WTC11 (cell line): ENCODE results near the gene ROCK1. TPM values are rescaled to one million over a fixed set of nuclear protein-coding genes. Genes with fewer than 3 reads are reported as not detected.

ENCODE experiments used
- ATAC-seq: fragments of 200-7000 bp; cut with Tn5 transposase; 2 replicates; pipeline ENCODE4 v1.10.0; 2021; ENCODE audit warnings: mild to moderate bottlenecking, moderate library complexity
- CTCF ChIA-PET: fragments of 300-600 bp; sonication (Branson Sonifier 250); formaldehyde crosslinking; loops from one replicate; lab custom pipeline; 2021; ENCODE audit warnings: antibody characterized with exemption; lab: Charles Lee
- POLR2A ChIA-PET: fragments of 350-600 bp; sonication (Branson Sonifier 250); formaldehyde crosslinking; loops from one replicate; lab custom pipeline; 2021; ENCODE audit warnings: antibody characterized with exemption; lab: Charles Lee
- DNase-seq: peaks from one replicate; pipeline ENCODE4 v3.0.0; 2021; ENCODE audit warnings: low spot score
- H3K27ac Mint-ChIP-seq: 2 replicates; pipeline ENCODE4 v1.8.0; 2021; ENCODE audit warnings: mixed read lengths
- H3K27me3 Mint-ChIP-seq: 2 replicates; pipeline ENCODE4 v1.8.0; 2021; ENCODE audit warnings: low read depth, mild to moderate bottlenecking, moderate library complexity, mixed read lengths
- H3K36me3 Mint-ChIP-seq: 2 replicates; pipeline ENCODE4 v1.8.0; 2021; ENCODE audit warnings: mixed read lengths
- H3K4me1 Mint-ChIP-seq: 2 replicates; pipeline ENCODE4 v1.8.0; 2022; ENCODE audit warnings: mixed read lengths
- H3K4me3 Mint-ChIP-seq: 2 replicates; pipeline ENCODE4 v1.8.0; 2021; ENCODE audit warnings: mild to moderate bottlenecking, moderate library complexity, mixed read lengths
- H3K9me3 Mint-ChIP-seq: 2 replicates; pipeline ENCODE4 v1.8.0; 2021; ENCODE audit warnings: mixed read lengths
- ESRRA ChIP-seq: sonication (generic); formaldehyde crosslinking; IDR thresholded peaks from 2 replicates; pipeline ENCODE4 v1.8.1; 2022; ENCODE audit warnings: mild to moderate bottlenecking, missing genetic modification reagents, borderline replicate concordance
- ETV6 ChIP-seq: sonication (generic); formaldehyde crosslinking; IDR thresholded peaks from 2 replicates; pipeline ENCODE4 v1.8.1; 2022; ENCODE audit warnings: mild to moderate bottlenecking, missing genetic modification reagents
- GRHL2 ChIP-seq: fragments of 250-450 bp; sonication (Bioruptor Pico); IDR thresholded peaks from 2 replicates; pipeline ENCODE4 v1.8.0; 2022; ENCODE audit warnings: mild to moderate bottlenecking, moderate library complexity; ENCODE audit not compliant: insufficient replicate concordance, severe bottlenecking
- GTF2I ChIP-seq: fragments of 250-450 bp; sonication (Bioruptor Pico); conservative IDR thresholded peaks from 2 replicates; pipeline ENCODE4 v1.4.0; 2021; ENCODE audit warnings: mild to moderate bottlenecking
- JUN ChIP-seq: sonication (generic); formaldehyde crosslinking; IDR thresholded peaks from 2 replicates; pipeline ENCODE4 v1.8.0; 2023; ENCODE audit warnings: mild to moderate bottlenecking, missing genetic modification reagents
- KAT7 ChIP-seq: sonication (generic); formaldehyde crosslinking; IDR thresholded peaks from 2 replicates; pipeline ENCODE4 v1.8.1; 2023; ENCODE audit warnings: missing genetic modification reagents, mild to moderate bottlenecking, borderline replicate concordance
- NR1H2 ChIP-seq: sonication (generic); formaldehyde crosslinking; IDR thresholded peaks from 2 replicates; pipeline ENCODE4 v1.9.0; 2021; ENCODE audit warnings: mild to moderate bottlenecking, moderate library complexity, missing genetic modification reagents
- NR3C1 ChIP-seq: sonication (generic); formaldehyde crosslinking; conservative IDR thresholded peaks from 2 replicates; pipeline ENCODE4 v1.8.1; 2023; ENCODE audit warnings: low read depth, mild to moderate bottlenecking, missing genetic modification reagents
- OVOL2 ChIP-seq: fragments of 250-450 bp; sonication (Bioruptor Pico); IDR thresholded peaks from 2 replicates; pipeline ENCODE4 v1.9.0; 2021; ENCODE audit warnings: mild to moderate bottlenecking, borderline replicate concordance
- RELA ChIP-seq: sonication (generic); formaldehyde crosslinking; IDR thresholded peaks from 2 replicates; pipeline ENCODE4 v1.8.1; 2022; ENCODE audit warnings: missing genetic modification reagents, mild to moderate bottlenecking, borderline replicate concordance
- SMAD3 ChIP-seq: sonication (generic); formaldehyde crosslinking; IDR thresholded peaks from 2 replicates; pipeline ENCODE4 v1.8.0; 2022; ENCODE audit warnings: missing genetic modification reagents, mild to moderate bottlenecking, borderline replicate concordance
- SP1 ChIP-seq: sonication (generic); formaldehyde crosslinking; conservative IDR thresholded peaks from 2 replicates; pipeline ENCODE4 v1.8.1; 2022; ENCODE audit warnings: missing genetic modification reagents
- ZNF121 ChIP-seq: sonication (generic); formaldehyde crosslinking; IDR thresholded peaks from 2 replicates; pipeline ENCODE4 v1.8.0; 2023; ENCODE audit warnings: missing genetic modification reagents
- ZNF263 ChIP-seq: sonication (generic); formaldehyde crosslinking; IDR thresholded peaks from 2 replicates; pipeline ENCODE4 v1.8.1; 2022; ENCODE audit warnings: low read depth, mild to moderate bottlenecking, moderate library complexity, missing genetic modification reagents
- ZNF423 ChIP-seq: fragments of 250-450 bp; sonication (Bioruptor Pico); IDR thresholded peaks from 2 replicates; pipeline ENCODE4 v2.1.2; 2022; ENCODE audit warnings: mild to moderate bottlenecking, moderate library complexity
- ZNF671 ChIP-seq: fragments of 250-450 bp; sonication (Bioruptor Pico); IDR thresholded peaks from 2 replicates; pipeline ENCODE4 v1.8.0; 2021; ENCODE audit warnings: mild to moderate bottlenecking
- total RNA-seq: library from RNA; stranded (reverse); gene quantifications from 3 replicates; pipeline ENCODE4 v1.2.3, GENCODE V29; 2021
- TF ChIP-seq, protein P1 (sequence below): sonication (generic); formaldehyde crosslinking; IDR thresholded peaks from 2 replicates; pipeline ENCODE4 v1.8.1; 2022; ENCODE audit warnings: missing genetic modification reagents, borderline replicate concordance
- TF ChIP-seq, protein P2 (sequence below): sonication (generic); formaldehyde crosslinking; IDR thresholded peaks from 2 replicates; pipeline ENCODE4 v1.8.1; 2023; ENCODE audit warnings: mild to moderate bottlenecking, missing genetic modification reagents
- TF ChIP-seq, protein P3 (sequence below): sonication (generic); formaldehyde crosslinking; IDR thresholded peaks from 2 replicates; pipeline ENCODE4 v1.8.0; 2022; ENCODE audit warnings: mild to moderate bottlenecking, missing genetic modification reagents
- TF ChIP-seq, protein P4 (sequence below): sonication (generic); formaldehyde crosslinking; IDR thresholded peaks from 2 replicates; pipeline ENCODE4 v1.8.1; 2022; ENCODE audit warnings: mild to moderate bottlenecking, missing genetic modification reagents, moderate library complexity, borderline replicate concordance
- TF ChIP-seq, protein P5 (sequence below): sonication (generic); formaldehyde crosslinking; IDR thresholded peaks from 2 replicates; pipeline ENCODE4 v1.8.0; 2022; ENCODE audit warnings: mild to moderate bottlenecking, missing genetic modification reagents
- TF ChIP-seq, protein P6 (sequence below): sonication (generic); formaldehyde crosslinking; IDR thresholded peaks from 2 replicates; pipeline ENCODE4 v1.8.1; 2023; ENCODE audit warnings: mild to moderate bottlenecking, missing genetic modification reagents, moderate library complexity

ROCK1 gene
- total RNA-seq, 1 experiment from 2014 or later, result 42.2 TPM

DNA sequence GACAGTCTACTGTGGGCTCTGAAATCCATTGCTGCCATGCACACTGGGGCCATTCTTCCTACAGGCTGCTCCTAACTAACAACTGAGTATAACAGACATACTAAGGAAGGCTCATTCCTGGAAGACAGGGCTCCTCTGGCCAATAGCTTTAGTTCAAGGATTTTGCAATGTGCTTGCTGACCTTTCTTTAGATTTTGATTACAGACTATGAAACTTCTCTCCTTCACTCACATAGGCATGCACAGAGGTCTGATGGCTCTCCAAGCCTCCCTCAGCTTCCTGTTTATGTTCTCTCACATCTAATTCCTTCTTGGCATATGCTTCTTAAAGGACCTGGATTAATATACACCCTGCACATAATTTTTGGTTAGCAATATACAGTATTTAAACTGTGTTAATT is 34.4 kb upstream of the ROCK1 start:
- TF ChIP-seq ZNF423 (CRISPR knock-in tag), result no peak
- no peak for TF ChIP-seq SP1 (CRISPR knock-in tag)
- no peak for TF ChIP-seq ZNF263 (CRISPR knock-in tag)
- no peak for TF ChIP-seq ETV6 (CRISPR knock-in tag)
- TF ChIP-seq, protein P1, sequence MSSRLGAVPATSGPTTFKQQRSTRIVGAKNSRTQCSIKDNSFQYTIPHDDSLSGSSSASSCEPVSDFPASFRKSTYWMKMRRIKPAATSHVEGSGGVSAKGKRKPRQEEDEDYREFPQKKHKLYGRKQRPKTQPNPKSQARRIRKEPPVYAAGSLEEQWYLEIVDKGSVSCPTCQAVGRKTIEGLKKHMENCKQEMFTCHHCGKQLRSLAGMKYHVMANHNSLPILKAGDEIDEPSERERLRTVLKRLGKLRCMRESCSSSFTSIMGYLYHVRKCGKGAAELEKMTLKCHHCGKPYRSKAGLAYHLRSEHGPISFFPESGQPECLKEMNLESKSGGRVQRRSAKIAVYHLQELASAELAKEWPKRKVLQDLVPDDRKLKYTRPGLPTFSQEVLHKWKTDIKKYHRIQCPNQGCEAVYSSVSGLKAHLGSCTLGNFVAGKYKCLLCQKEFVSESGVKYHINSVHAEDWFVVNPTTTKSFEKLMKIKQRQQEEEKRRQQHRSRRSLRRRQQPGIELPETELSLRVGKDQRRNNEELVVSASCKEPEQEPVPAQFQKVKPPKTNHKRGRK (CRISPR knock-in tag), result no peak
- TF ChIP-seq OVOL2 (CRISPR knock-in tag), result no peak
- TF ChIP-seq GTF2I (CRISPR knock-in tag), result no peak
- TF ChIP-seq SMAD3, result no peak
- TF ChIP-seq, protein P2, sequence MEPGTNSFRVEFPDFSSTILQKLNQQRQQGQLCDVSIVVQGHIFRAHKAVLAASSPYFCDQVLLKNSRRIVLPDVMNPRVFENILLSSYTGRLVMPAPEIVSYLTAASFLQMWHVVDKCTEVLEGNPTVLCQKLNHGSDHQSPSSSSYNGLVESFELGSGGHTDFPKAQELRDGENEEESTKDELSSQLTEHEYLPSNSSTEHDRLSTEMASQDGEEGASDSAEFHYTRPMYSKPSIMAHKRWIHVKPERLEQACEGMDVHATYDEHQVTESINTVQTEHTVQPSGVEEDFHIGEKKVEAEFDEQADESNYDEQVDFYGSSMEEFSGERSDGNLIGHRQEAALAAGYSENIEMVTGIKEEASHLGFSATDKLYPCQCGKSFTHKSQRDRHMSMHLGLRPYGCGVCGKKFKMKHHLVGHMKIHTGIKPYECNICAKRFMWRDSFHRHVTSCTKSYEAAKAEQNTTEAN, result no peak
- no peak for TF ChIP-seq ZNF121 (CRISPR knock-in tag)
- TF ChIP-seq, protein P3, sequence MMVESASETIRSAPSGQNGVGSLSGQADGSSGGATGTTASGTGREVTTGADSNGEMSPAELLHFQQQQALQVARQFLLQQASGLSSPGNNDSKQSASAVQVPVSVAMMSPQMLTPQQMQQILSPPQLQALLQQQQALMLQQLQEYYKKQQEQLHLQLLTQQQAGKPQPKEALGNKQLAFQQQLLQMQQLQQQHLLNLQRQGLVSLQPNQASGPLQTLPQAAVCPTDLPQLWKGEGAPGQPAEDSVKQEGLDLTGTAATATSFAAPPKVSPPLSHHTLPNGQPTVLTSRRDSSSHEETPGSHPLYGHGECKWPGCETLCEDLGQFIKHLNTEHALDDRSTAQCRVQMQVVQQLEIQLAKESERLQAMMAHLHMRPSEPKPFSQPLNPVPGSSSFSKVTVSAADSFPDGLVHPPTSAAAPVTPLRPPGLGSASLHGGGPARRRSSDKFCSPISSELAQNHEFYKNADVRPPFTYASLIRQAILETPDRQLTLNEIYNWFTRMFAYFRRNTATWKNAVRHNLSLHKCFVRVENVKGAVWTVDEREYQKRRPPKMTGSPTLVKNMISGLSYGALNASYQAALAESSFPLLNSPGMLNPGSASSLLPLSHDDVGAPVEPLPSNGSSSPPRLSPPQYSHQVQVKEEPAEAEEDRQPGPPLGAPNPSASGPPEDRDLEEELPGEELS (CRISPR knock-in tag), result no peak
- no peak for TF ChIP-seq ESRRA (CRISPR knock-in tag)
- TF ChIP-seq GRHL2 (CRISPR knock-in tag), result no peak
- TF ChIP-seq, protein P4, sequence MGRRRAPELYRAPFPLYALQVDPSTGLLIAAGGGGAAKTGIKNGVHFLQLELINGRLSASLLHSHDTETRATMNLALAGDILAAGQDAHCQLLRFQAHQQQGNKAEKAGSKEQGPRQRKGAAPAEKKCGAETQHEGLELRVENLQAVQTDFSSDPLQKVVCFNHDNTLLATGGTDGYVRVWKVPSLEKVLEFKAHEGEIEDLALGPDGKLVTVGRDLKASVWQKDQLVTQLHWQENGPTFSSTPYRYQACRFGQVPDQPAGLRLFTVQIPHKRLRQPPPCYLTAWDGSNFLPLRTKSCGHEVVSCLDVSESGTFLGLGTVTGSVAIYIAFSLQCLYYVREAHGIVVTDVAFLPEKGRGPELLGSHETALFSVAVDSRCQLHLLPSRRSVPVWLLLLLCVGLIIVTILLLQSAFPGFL (CRISPR knock-in tag), result no peak
- no peak for TF ChIP-seq NR3C1 (CRISPR knock-in tag)
- TF ChIP-seq JUN, result no peak
- TF ChIP-seq, protein P5, sequence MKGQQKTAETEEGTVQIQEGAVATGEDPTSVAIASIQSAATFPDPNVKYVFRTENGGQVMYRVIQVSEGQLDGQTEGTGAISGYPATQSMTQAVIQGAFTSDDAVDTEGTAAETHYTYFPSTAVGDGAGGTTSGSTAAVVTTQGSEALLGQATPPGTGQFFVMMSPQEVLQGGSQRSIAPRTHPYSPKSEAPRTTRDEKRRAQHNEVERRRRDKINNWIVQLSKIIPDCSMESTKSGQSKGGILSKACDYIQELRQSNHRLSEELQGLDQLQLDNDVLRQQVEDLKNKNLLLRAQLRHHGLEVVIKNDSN (CRISPR knock-in tag), result no peak
- TF ChIP-seq, protein P6, sequence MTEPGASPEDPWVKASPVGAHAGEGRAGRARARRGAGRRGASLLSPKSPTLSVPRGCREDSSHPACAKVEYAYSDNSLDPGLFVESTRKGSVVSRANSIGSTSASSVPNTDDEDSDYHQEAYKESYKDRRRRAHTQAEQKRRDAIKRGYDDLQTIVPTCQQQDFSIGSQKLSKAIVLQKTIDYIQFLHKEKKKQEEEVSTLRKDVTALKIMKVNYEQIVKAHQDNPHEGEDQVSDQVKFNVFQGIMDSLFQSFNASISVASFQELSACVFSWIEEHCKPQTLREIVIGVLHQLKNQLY, result no peak
- TF ChIP-seq ZNF671 (CRISPR knock-in tag), result no peak
- TF ChIP-seq, all 79 proteins: peak for 0
- H3K4me3 Mint-ChIP-seq, result no peak overlapping the region
- ATAC-seq (no peak), DNase-seq (no peak)
- no peak overlapping the region for H3K27ac Mint-ChIP-seq
- ChIA-PET POLR2A (no interaction called here), CTCF (no interaction called here)
- no peaks in the 10 kb centered on the region for H3K4me1 Mint-ChIP-seq
- no peaks in the 10 kb centered on the region for H3K9me3 Mint-ChIP-seq
- H3K27me3 Mint-ChIP-seq, result no peaks in the 10 kb centered on the region
- H3K36me3 Mint-ChIP-seq, result no peaks in the 10 kb centered on the region

DNA sequence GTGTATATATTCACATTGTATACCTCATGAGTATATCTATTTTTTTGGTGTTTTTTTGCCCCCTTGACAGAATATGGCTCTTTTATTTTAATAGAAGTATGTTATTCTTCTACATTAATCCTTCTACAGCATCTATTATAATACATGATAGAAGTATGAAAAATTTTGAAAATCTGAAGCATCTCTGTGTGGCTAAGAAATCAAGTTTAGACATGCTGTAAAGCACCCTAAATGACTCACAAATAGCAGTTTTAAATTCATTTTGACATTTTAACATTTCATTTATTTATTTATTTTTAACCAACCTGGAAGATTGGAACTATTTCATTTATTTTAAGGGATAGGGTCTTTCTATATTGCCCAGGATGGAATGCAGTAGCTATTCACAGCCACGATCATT is 33.8 kb upstream of the ROCK1 start:
- no peak overlapping the region for H3K27ac Mint-ChIP-seq
- TF ChIP-seq NR1H2 (CRISPR knock-in tag) (no peak), KAT7 (CRISPR knock-in tag) (no peak), ZNF263 (CRISPR knock-in tag) (no peak), RELA (CRISPR knock-in tag) (no peak), ZNF423 (CRISPR knock-in tag) (no peak)
- POLR2A ChIA-PET, result no interaction called here
- H3K27me3 Mint-ChIP-seq, result no peaks in the 10 kb centered on the region
- ATAC-seq (no peak), DNase-seq (no peak)
- no peak overlapping the region for H3K4me3 Mint-ChIP-seq
- H3K9me3 Mint-ChIP-seq, result no peaks in the 10 kb centered on the region
- no peaks in the 10 kb centered on the region for H3K36me3 Mint-ChIP-seq
- CTCF ChIA-PET, result no interaction called here
- H3K4me1 Mint-ChIP-seq, result no peaks in the 10 kb centered on the region
